ENCODE measurements around the gene AP5S1.
A peak's percentile ranks its signal among the peaks of the same experiment; 100 is the strongest.

AP5S1 gene

DNA sequence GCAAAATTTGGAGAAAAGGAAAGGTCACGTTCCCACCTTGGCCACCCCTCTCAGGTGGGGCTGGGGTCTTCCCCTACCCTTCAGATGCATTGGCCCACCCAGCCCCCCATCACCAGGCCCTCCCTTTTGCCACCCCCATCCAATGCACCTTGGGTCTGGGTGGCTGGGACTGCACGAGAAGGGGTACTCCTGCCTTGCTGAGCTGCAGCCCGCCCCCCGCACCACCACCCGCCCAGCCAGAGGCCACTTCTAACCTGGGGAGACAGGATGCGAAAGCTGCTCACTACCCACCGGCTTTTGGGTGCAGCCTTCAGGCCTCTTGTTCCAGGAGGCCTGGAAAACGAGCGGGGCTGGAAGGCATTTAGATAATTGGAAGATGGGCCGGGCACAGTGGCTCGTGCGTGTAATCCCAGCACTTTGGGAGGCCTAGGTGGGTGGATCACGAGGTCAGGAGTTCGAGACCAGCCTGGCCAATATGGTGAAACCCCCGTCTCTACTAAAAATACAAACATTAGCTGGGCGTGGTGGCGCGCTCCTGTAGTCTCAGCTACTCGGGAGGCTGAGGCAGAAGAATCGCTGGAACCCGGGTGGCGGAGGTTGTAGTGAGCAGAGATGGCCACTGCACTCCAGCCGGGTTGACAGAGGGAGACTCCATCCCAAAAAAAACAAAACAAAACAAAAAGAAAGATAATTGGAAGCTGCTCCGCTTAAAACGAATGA lies 25.5 kb upstream of the AP5S1 start:
- no peak for DNase-seq

DNA sequence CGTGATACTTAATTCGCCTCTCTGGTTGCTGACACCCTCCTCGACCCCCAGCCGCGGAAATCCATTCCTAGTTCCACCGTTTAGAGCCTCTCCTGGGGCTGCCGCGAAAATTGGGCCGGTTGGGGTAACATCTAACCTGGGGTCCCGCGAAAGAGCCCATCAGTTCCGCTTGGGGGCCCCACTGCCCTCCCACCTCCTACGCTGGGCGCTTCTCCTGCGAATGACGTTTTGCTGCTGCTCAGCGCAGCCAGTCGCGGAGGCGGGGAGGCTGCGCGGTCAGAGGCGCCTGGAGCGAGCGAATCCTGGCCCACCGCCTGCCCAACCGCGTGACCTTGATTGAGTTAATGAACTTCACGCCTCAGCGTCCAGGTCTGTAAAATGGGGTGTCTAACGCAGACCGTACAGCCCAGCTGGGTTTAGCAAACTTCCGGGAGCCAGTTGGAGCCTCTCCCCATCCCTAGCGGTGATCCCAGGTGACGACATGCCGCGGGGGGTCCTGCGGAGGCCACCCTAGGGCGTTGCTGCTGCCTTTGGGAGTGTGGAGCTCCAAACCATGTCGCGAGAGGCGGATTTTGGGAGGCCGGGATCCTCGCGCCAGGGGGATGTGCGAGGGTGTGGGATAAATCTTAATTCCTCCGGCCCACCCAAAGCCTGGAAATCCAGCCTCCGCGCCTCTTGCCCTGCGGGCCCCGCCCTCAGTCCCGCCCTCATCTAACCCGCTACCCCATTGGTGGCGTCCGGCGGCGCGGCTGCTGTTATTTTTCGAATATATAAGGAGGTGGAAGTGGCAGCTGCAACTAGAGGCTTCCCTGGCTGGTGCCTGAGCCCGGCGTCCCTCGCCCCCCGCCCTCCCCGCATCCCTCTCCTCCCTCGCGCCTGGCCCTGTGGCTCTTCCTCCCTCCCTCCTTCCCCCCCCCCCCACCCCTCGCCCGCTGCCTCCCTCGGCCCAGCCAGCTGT lies 24.6 kb upstream of the AP5S1 start, which contains the start of gene CDC25B:
CDC25B (plus strand) TSS at position 800 of the 958 bp plus-strand sequence. CDS start 222 bp downstream, outside the sequence.
- peak; percentile 87 for DNase-seq

DNA sequence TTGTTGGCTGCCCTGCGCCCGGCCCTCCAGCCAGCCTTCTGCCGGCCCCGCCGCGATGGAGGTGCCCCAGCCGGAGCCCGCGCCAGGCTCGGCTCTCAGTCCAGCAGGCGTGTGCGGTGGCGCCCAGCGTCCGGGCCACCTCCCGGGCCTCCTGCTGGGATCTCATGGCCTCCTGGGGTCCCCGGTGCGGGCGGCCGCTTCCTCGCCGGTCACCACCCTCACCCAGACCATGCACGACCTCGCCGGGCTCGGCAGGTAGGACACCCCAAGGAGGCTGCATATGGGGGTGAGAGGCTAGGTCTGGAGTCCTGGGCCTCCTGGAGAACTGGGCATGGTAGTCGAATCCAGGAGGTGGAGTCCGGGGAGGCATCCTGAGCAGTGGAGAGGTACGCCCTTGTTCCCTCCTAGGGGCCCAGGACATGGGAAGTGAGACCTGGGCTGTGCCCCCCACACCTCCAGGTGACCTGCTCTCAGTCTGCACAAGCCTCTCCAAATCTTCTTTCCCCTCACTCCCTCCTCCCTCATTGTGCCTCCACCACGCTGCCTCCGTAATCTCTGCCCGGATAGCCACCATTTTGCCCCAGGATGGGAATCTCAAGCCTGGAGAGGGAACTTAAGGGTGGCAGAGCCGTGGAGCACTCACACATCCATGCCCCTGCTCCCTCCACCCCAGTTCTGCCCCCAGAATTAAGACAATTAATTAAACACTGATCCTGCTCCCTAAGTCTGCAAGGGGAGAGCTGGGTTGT lies 23.7 kb upstream of the AP5S1 start:
- DNase-seq = no peak

DNA sequence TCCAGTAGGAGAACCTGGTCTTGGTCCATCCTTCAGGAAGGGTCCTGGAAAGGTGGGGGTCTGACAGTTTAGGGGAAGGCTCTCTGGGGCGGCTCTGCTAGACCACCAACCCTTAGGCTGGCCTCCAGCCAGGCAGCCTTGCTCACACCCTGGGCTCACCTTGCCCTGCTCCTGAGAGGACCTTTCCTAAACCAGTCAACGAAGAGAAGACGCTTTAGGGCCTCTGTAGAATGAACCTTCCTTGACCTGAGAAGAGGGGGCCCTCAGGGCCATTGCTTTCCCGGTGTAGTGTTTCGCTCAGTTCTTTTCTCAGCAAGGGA lies 23.2 kb upstream of the AP5S1 start:
- no peak for DNase-seq

DNA sequence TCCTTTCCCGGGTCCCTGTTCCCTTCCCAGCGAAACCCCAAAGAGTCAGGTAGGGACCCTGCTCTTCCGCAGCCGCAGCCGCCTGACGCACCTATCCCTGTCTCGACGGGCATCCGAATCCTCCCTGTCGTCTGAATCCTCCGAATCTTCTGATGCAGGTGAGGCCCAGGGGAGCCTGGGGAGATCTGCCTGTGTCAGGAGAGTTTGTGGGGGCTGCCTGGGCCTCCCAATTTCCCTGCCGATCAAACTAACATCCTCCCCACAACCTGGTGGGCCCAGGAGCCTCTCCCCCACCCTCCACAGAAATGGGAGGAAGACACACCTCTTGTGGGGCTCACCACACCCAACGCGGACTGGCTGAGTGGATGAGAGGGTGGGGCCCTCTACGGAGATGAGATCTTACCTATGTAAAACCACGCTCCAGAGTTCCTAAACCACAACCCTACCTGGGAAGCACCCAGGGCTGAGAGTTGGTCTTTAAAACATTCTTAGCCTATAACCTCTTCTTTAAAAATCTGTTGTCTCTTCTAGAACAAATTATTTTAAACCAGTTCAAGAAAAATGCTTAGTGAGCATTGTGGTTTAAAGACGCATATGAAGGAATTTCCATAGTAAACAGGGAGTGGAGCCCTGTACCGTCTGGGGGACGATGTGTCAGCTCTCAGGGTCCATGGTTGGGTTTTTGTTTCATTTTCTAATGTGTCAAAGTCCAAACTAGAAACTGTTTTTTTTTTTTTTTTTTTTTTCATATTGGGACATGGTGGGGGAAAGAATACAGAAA lies 22.6 kb upstream of the AP5S1 start:
- DNase-seq = no peak

DNA sequence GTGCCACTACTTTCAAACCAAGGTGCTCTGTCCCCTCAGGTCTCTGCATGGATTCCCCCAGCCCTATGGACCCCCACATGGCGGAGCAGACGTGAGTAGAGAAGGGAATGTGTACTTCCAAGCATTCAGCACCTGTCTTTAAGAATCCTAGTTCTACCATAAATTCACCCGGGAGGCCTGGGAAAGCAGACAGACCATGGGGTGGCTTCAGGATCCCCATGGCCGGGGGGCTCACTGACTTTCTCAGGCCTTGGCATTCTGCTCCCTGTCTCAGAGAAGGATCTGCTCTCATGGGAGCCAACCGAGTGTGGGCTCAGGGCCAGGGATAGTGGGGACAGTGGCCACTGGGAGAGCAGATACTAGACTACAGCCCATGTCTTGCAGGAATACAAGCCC lies 22.0 kb upstream of the AP5S1 start:
- no peak for DNase-seq

DNA sequence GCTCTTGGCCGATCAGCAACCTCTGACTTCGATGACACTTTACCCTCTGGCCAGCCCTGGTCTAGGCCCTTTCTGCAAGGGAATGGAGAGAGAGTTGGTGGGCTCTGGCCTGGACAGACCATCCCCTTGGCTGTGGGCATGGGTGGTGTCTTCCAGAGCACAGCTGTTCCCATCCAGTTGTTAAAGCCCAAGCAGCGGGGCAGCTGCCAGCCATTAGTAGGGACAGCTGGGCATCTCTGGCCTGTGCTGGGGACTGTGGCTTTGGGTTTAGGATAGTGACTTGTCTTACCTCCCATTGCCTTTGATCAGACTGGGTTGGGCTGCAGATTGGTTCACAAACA lies 21.5 kb upstream of the AP5S1 start:
- no peak for DNase-seq

DNA sequence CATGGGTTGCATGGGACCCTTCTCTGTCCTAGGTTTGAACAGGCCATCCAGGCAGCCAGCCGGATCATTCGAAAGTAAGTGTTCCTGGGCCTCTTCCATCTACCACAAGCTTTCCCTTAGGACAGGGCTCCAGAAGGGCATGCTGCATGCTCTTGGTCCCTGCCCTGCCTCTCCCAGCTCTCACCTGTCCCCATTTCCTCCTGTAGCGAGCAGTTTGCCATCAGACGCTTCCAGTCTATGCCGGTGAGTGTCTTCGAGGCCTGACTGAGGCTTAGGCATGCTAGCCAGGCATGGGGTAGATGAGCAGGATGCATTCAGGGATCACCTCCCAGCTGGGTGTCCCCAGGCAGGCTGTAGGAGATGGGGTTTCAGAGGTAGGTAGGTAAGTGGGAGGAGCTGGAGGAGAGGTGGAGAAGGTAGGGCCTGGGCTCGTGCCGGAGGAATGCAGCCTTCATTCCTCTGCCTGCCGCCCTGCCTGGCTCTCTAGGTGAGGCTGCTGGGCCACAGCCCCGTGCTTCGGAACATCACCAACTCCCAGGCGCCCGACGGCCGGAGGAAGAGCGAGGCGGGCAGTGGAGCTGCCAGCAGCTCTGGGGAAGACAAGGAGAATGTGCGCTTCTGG lies 20.0 kb upstream of the AP5S1 start:
- no peak for DNase-seq

DNA sequence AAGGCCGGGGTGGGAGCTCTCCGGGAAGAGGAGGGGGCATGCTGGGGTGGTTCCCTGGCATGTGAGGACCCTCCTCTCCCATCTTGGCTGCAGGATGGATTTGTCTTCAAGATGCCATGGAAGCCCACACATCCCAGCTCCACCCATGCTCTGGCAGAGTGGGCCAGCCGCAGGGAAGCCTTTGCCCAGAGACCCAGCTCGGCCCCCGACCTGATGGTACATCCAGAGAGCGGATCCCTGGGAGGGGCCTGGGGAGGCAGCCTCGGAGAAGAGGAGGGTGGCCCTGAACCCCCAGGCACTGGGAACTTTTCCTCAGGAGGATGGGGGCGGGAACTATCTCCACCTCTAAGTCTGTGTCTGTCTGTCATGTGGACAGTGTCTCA lies 19.5 kb upstream of the AP5S1 start:
- no peak for DNase-seq

DNA sequence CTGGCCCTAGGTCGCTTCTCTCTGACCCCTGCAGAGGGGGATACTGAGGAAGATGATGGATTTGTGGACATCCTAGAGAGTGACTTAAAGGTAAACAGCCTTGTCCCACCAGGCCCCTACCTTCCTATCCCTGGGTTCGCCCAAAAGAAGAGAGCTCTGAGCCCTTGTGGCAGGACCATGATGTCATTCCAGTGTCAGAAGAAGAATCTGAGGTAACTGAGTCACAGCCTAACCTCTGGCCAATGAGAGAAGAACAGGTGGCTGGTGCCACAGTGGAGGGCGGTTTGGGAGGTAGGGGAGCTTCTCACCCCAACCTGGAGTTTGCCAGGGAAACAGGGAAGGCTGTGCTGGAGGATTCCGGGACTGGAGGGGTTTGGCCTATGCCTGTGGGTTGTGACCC lies 19.0 kb upstream of the AP5S1 start:
- DNase-seq = no peak

DNA sequence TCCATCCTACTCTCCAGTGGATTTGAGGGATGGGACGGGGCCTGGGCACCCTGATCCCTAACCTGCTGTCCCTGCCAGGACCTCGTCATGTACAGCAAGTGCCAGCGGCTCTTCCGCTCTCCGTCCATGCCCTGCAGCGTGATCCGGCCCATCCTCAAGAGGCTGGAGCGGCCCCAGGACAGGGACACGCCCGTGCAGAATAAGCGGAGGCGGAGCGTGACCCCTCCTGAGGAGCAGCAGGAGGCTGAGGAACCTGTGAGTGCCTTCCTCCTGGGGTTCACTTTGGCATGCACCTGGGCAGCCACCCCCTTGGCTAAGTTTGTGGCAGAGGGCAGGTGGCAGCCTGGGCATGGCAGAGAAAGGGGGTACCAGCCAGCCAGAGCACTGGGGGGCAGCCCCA lies 18.5 kb upstream of the AP5S1 start:
- no peak for DNase-seq

DNA sequence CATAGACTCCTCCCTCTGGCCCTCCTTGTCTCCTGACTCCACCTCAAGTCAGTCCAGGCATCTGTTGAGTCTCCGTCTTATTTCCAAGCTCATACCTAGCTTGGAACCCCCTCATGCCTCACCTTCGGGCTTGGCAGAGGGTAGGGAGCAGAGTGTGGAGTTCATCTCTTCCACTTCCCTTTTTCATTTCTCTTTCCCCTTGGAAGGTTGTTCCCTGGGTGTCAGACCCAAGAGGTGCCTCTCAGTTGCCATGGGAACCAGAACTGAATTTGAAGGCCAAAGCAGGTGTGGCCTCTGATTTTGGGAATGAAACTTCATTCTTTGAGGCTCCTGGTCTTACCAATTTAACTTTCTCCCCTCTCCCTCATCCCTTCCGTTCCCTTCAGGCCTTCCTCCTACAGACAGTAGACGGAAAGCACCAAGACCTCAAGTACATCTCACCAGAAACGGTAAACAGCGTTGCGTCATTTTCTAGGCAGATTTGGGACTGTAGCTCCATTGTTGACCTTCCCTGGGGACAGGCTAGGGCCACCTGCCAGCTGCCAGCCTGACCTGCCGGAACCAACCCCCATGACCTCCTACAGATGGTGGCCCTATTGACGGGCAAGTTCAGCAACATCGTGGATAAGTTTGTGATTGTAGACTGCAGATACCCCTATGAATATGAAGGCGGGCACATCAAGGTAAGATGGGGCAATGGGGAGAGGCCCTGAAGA lies 17.7 kb upstream of the AP5S1 start:
- no peak for DNase-seq

DNA sequence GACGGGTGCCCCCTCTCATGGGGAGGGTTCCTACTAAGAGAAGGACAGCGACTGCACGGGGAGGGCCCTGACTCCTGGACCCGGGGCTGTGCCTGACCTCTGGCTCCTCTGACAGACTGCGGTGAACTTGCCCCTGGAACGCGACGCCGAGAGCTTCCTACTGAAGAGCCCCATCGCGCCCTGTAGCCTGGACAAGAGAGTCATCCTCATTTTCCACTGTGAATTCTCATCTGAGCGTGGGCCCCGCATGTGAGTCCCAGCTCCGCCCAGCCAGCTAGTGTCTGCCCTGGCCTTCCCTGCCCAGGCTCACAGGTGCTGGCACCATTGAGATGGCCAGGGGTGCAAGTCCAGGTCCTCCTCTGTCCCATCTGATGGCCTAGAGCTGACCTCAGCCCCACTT lies 17.1 kb upstream of the AP5S1 start:
- no peak for DNase-seq

DNA sequence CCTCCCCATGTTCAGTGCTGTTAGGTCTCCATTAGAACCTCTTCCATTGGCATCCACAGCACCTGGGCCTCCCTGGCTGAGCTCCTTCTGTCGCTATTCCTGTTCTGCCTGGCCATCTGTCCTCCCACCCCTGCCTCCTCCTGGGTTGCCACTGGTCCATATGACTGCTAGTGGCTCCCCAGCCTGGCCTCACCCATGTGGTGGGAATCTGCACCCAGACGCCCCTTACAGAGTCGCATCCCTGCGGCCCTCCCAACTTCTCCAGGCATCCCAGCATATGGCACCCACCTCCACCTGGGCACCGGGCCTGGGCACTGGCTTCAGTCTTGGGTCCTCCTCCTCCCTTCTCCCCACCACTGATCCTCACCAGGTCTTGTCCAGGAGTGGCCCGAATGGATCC lies 16.5 kb upstream of the AP5S1 start:
- DNase-seq = no peak

DNA sequence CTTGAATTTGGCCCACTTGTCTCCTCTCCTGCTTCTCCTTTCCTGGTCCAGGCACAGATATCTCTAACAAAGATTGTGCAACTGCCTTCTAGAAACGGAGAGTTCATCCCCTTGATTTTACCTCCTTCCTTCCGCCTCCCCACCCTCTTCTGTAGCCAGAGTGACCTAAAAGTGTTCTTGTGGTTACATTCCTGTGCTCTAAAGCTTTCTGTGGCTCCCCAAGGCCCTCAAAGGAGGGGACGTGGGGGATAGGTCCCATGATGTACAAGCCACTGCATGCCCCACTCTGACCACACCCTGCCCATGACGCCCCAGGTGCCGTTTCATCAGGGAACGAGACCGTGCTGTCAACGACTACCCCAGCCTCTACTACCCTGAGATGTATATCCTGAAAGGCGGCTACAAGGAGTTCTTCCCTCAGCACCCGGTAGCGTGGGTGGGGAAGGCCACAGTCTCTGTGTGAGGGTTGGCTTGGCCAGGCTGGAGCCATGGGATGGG lies 16.0 kb upstream of the AP5S1 start:
- DNase-seq = no peak

DNA sequence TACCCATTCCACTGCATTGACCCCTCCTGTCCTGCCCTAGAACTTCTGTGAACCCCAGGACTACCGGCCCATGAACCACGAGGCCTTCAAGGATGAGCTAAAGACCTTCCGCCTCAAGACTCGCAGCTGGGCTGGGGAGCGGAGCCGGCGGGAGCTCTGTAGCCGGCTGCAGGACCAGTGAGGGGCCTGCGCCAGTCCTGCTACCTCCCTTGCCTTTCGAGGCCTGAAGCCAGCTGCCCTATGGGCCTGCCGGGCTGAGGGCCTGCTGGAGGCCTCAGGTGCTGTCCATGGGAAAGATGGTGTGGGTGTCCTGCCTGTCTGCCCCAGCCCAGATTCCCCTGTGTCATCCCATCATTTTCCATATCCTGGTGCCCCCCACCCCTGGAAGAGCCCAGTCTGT lies 15.6 kb upstream of the AP5S1 start:
- DNase-seq = no peak

DNA sequence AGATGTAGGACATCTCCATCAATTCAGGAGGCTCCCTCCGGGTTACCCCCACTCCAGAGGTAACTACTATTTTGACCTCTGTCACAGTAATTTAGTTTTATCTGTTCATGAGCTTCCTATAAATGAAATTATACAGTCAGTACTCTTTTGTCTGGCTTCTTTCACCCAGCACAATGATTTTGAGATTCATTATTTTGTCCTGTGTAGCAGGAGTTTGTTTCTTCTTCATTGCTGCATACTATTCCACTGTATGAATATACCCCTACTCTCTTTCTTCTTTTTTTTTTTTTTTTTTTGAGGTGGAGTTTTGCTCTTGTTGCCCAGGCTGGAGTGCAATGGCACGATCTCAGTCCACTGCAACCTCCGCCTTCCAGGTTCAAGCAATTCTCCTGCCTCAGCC lies 11.8 kb upstream of the AP5S1 start:
- no peak for DNase-seq

DNA sequence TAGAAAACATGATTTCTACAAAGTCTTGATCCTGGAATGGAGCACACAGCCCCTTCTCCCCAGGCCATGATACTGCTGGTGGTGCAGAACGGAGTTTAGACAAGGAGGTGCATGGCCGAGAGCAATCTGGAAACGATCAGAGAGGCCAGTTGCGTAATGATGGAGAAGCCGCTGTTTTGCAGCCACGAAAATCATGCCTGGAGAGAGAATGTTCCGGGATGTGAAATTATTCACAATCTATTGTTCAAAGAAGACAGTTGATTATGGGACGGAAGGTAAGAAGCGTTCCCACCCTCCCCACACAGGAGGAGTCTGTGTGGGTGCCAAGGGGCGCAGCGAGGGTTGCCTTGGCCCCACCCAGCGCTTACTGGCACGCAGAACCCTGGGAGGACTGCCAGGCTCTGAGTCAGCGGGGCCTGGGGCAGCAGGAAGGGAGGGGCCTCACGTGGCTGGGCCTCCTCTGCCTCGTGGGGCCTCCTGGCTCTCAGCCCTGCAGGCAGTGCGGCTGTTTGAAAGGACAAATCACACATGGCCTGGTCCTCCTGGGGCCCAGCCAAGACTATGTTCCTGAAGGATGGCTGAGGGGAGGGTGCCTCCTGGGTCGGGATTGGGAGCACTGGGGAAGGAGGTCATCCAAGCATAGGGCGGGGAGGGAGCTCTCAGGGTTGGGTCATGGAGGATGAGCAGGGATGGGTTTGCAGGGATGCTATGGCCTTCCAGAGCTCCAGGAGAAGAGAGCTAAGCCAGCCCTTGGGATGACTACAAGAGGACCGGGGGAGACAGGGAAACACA lies 8.7 kb upstream of the AP5S1 start:
- no peak for DNase-seq

DNA sequence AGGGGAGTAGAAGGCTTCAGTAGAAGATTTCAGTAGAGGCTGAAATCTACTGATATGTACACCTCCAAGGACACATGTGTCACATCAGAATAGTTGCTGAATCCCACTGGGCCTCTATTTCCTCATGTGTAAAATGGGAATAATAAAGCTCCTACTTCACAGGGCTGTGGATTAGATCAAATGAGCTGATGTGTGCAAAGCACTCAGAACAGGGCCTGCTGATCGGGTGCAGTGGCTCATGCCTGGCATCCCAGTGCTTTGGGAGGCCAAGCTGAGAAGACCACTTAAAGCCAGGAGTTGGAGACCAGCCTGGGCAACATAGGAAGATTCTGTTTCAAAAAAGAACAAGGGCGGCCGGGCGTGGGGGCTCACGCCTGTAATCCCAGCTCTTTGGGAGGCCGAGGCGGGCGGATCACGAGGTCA lies 8.1 kb upstream of the AP5S1 start:
- no peak for DNase-seq

DNA sequence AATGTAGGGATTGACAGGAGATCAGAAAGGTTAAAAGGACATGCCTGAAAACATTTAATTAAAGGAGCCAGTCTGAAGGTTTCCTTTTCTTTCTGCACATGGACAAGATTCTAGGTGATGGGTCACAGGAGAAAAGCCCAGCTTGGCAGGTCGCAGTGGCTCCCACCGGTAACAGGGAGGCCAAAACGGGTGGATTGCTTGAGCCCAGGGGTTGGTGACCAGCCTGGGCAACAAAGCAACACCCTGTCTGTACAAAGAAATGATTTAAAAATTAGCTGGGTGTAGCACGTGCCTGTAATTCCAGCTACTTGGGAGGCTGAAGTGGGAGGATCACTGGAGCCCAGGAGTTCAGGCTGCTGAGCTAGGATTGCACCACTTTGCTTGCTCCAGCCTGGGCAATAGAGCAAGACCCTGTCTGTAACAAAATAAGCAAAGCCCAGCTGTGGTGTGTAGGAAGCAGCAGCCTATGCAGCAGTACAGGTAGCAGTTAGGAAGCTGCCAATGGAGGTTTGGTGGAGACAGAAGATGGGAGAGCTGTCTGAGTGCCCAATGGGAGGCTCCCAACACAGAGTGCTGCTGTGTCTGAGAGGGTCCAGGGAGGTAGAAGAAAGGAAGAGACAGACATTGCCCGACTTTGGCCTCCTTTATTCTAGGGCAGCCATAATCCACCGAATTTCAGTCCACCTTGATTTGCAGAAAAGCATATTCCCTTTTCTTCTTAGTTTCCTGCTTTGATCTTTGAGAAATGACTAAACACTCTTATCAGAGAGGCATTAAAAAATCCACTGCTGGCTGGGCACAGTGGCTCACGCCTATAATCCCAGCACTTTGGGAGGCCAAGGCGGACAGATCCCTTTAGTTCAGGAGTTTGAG lies 7.1 kb upstream of the AP5S1 start:
- no peak for DNase-seq
